Astrocyte (in vitro differentiated cells and primary cell): Measurements from ENCODE around the gene PCAT6. TPM values are rescaled to one million over a fixed set of nuclear protein-coding genes. Genes with fewer than 3 reads are reported as not detected.

Experiments
- DNase-seq: peaks from one replicate; pipeline ENCODE4 v3.0.0-alpha.2; 2010; ENCODE audit warnings: low read depth
- FAIRE-seq: peaks from 2 replicates; lab custom pipeline; 2011; peaks lifted over from hg19 to GRCh38; lab: Jason Lieb, UNC
- H2AFZ ChIP-seq: 2 replicates; pipeline ENCODE4 v1.6.0; 2012; ENCODE audit warnings: low read depth, low read length, inconsistent platforms
- H3K27ac ChIP-seq: 2 replicates; pipeline ENCODE4 v1.5.1; 2011; ENCODE audit warnings: low read depth, low read length, inconsistent platforms
- H3K27me3 ChIP-seq: 2 replicates; pipeline ENCODE4 v1.6.0; 2011; ENCODE audit warnings: low read length, inconsistent platforms; ENCODE audit not compliant: insufficient read depth
- H3K36me3 ChIP-seq: 2 replicates; pipeline ENCODE4 v1.5.1; 2011; ENCODE audit warnings: low read length, inconsistent platforms; ENCODE audit not compliant: insufficient read depth
- H3K4me1 ChIP-seq: 2 replicates; pipeline ENCODE4 v1.5.1; 2011; ENCODE audit warnings: low read length, inconsistent platforms; ENCODE audit not compliant: insufficient read depth
- H3K4me2 ChIP-seq: 2 replicates; pipeline ENCODE4 v1.6.0; 2012; ENCODE audit warnings: low read length, inconsistent platforms
- H3K4me3 ChIP-seq: 2 replicates; pipeline ENCODE4 v1.5.1; 2011; ENCODE audit warnings: low read depth, mild to moderate bottlenecking, low read length, inconsistent platforms; ENCODE audit not compliant: insufficient read depth
- H3K79me2 ChIP-seq: 2 replicates; pipeline ENCODE4 v1.6.0; 2012; ENCODE audit warnings: mild to moderate bottlenecking, low read length, inconsistent platforms; ENCODE audit not compliant: insufficient read depth
- H3K9ac ChIP-seq: 2 replicates; pipeline ENCODE4 v1.6.0; 2012; ENCODE audit warnings: mild to moderate bottlenecking, low read length, inconsistent platforms
- H3K9me3 ChIP-seq: 2 replicates; pipeline ENCODE4 v1.5.1; 2012; ENCODE audit warnings: low read depth, mild to moderate bottlenecking, low read length, inconsistent platforms; ENCODE audit not compliant: insufficient read depth
- H4K20me1 ChIP-seq: 2 replicates; pipeline ENCODE4 v1.6.0; 2012; ENCODE audit warnings: low read length, inconsistent platforms; ENCODE audit not compliant: insufficient read depth
- H3K27ac Mint-ChIP-seq: one replicate; pipeline ENCODE4 v1.8.0; 2021; ENCODE audit warnings: mild to moderate bottlenecking, mixed read lengths; ENCODE audit not compliant: unreplicated experiment
- H3K27me3 Mint-ChIP-seq: one replicate; pipeline ENCODE4 v1.8.0; 2021; ENCODE audit warnings: low read depth, mixed read lengths; ENCODE audit not compliant: unreplicated experiment
- H3K36me3 Mint-ChIP-seq: one replicate; pipeline ENCODE4 v1.8.0; 2021; ENCODE audit warnings: low read depth, mixed read lengths; ENCODE audit not compliant: unreplicated experiment
- H3K4me1 Mint-ChIP-seq: one replicate; pipeline ENCODE4 v1.8.0; 2021; ENCODE audit warnings: low read depth, mixed read lengths; ENCODE audit not compliant: unreplicated experiment
- H3K4me3 Mint-ChIP-seq: one replicate; pipeline ENCODE4 v1.8.0; 2021; ENCODE audit warnings: mild to moderate bottlenecking, moderate library complexity, mixed read lengths; ENCODE audit not compliant: unreplicated experiment
- H3K9me3 Mint-ChIP-seq: one replicate; pipeline ENCODE4 v1.8.0; 2021; ENCODE audit warnings: mild to moderate bottlenecking, mixed read lengths; ENCODE audit not compliant: unreplicated experiment
- CTCF ChIP-seq: IDR thresholded peaks from 2 replicates; pipeline ENCODE4 v1.5.1; 2011; ENCODE audit warnings: low read depth, mild to moderate bottlenecking, inconsistent platforms, low read length, moderate library complexity; ENCODE audit not compliant: insufficient read depth
- EZH2 ChIP-seq: IDR thresholded peaks from 2 replicates; pipeline ENCODE4 v1.6.1; 2012; ENCODE audit warnings: mild to moderate bottlenecking, low read length, inconsistent platforms; ENCODE audit not compliant: insufficient read depth
- total RNA-seq: library from RNA; stranded (reverse); gene quantifications from 2 replicates; pipeline ENCODE4 v1.2.1, GENCODE V29; 2021

Gene PCAT6
- total RNA-seq, 1 donor from 2014 or later: 5.7 TPM

- Histone ChIP-seq H3K4me2 (no peak overlapping the region), H3K27ac (no peak overlapping the region), H3K9ac (no peak overlapping the region), H3K36me3 (no peaks in the 10 kb centered on the region), H3K4me1 (peaks cover 11% of the 10 kb centered on the region), H2AFZ (no peak overlapping the region), H3K4me3 (no peak overlapping the region), H3K9me3 (no peaks in the 10 kb centered on the region), H3K27me3 (peaks cover 7% of the 10 kb centered on the region), H4K20me1 (no peaks in the 10 kb centered on the region), H3K79me2 (peaks cover 12% of the 10 kb centered on the region)
- Mint-ChIP-seq H3K27ac (no peak overlapping the region), H3K27me3 (peaks cover 8% of the 10 kb centered on the region), H3K4me1 (peaks cover 13% of the 10 kb centered on the region), H3K4me3 (no peak overlapping the region), H3K36me3 (no peaks in the 10 kb centered on the region), H3K9me3 (peaks cover 3% of the 10 kb centered on the region)
- no peak for TF ChIP-seq EZH2
- no peak for TF ChIP-seq CTCF
- FAIRE-seq: no peak
- DNase-seq: no peak
Observed at GRCh38 chr1:202815120-202815519, 4.4 kb downstream of the PCAT6 start.

GRCh38 chr1:202818819-202819218, 8.1 kb downstream of the PCAT6 start:
- no peaks in the 10 kb centered on the region for H3K79me2 ChIP-seq
- DNase-seq (no peak), FAIRE-seq (no peak)
- H3K9ac ChIP-seq: no peak overlapping the region
- peaks cover 8% of the 10 kb centered on the region for H3K27me3 ChIP-seq
- peaks cover 3% of the 10 kb centered on the region for H3K9me3 Mint-ChIP-seq
- H3K36me3 ChIP-seq: no peaks in the 10 kb centered on the region
- no peak overlapping the region for H2AFZ ChIP-seq
- H3K27ac Mint-ChIP-seq: no peak overlapping the region
- no peaks in the 10 kb centered on the region for H3K36me3 Mint-ChIP-seq
- TF ChIP-seq CTCF (no peak), EZH2 (no peak)
- H3K9me3 ChIP-seq: no peaks in the 10 kb centered on the region
- H3K4me1 Mint-ChIP-seq: peaks cover 16% of the 10 kb centered on the region
- no peak overlapping the region for H3K4me3 ChIP-seq
- no peak overlapping the region for H3K27ac ChIP-seq
- peaks cover 5% of the 10 kb centered on the region for H3K4me1 ChIP-seq
- H3K4me2 ChIP-seq: no peak overlapping the region
- H4K20me1 ChIP-seq: no peaks in the 10 kb centered on the region
- H3K4me3 Mint-ChIP-seq: no peak overlapping the region
- peaks cover 8% of the 10 kb centered on the region for H3K27me3 Mint-ChIP-seq

- H3K4me3 Mint-ChIP-seq: no peak overlapping the region
- peak overlapping the region; percentile 89 for H3K27ac Mint-ChIP-seq
- no peak for FAIRE-seq
- peak; percentile 66 for DNase-seq
- Histone ChIP-seq H3K9me3 (no peaks in the 10 kb centered on the region), H4K20me1 (no peaks in the 10 kb centered on the region), H3K4me2 (peak overlapping the region; percentile 51), H3K79me2 (no peaks in the 10 kb centered on the region), H3K27ac (no peak overlapping the region), H3K36me3 (no peaks in the 10 kb centered on the region), H3K4me1 (peaks cover 5% of the 10 kb centered on the region), H3K9ac (peak overlapping the region; percentile 2), H3K4me3 (no peak overlapping the region), H2AFZ (no peak overlapping the region), H3K27me3 (peaks cover 14% of the 10 kb centered on the region)
- no peaks in the 10 kb centered on the region for H3K36me3 Mint-ChIP-seq
- TF ChIP-seq EZH2: no peak
- TF ChIP-seq CTCF: no peak
- peaks cover 17% of the 10 kb centered on the region for H3K27me3 Mint-ChIP-seq
- peaks cover 3% of the 10 kb centered on the region for H3K9me3 Mint-ChIP-seq
- H3K4me1 Mint-ChIP-seq: peaks cover 14% of the 10 kb centered on the region
Observed at GRCh38 chr1:202821467-202821866, 10.7 kb downstream of the PCAT6 start.
